ENCODE data around the gene KRT36. TPM values are rescaled to one million over a fixed set of nuclear protein-coding genes. Genes with fewer than 3 reads are reported as not detected.

The KRT36 gene
- total and polyA plus RNA-seq, 2 of the 8 experiments (the other 6 are each of a cell fraction or from before 2014, with no cell fraction given): not detected

- no peak overlapping the region for H3K18ac ChIP-seq (ENCODE audit: extremely low read depth, low read length)
- no peak for FAIRE-seq
- no peak overlapping the region for H3K14ac ChIP-seq (ENCODE audit: insufficient read length)
- H4K8ac ChIP-seq (ENCODE audit: extremely low read depth, insufficient read depth, low read length): no peak overlapping the region
- no peak overlapping the region for H4K5ac ChIP-seq (ENCODE audit: insufficient read length, low read depth, low read length)
- no peaks in the 10 kb centered on the region for H3K36me3 ChIP-seq (ENCODE audit: control insufficient read depth in 2 of 4, insufficient read depth in 4 of 4, low read length in 3 of 4)
- no peak overlapping the region for H3K27ac ChIP-seq (ENCODE audit: low read depth, low read length)
- peaks cover 10 to 19% (median 13%) of the 10 kb centered on the region in 4 experiments for H3K4me1 ChIP-seq (replicated peaks in 1 of 4; ENCODE audit: control insufficient read depth in 3 of 4, insufficient read depth in 4 of 4, low read length in 3 of 4)
- H3K4me3 ChIP-seq (ENCODE audit: extremely low read depth in 1 of 4, insufficient read depth in 2 of 4, low read depth in 3 of 4, low read length in 4 of 4): no peak overlapping the region
- no peaks in the 10 kb centered on the region for H3K79me2 ChIP-seq (ENCODE audit: control insufficient read depth in 1 of 2, insufficient read depth in 2 of 2, low read length in 2 of 2)
- H3K9me3 ChIP-seq (ENCODE audit: insufficient read depth in 2 of 2, low read depth in 1 of 2, low read length in 1 of 2): no peaks in the 10 kb centered on the region
- H3K23me2 ChIP-seq (ENCODE audit: low read depth, low read length): no peaks in the 10 kb centered on the region
- H3K23ac ChIP-seq (ENCODE audit: insufficient read length): no peak overlapping the region
- ChIA-PET CTCF (ENCODE audit: partially characterized antibody) (interaction anchor here (0.6 to 5.5 kb wide), 12 partner anchors 8 to 214 kb away, joined by 3 to 48 read pairs (median 3); no protein-coding TSS in a partner anchor), POLR2A (ENCODE audit: partially characterized antibody) (interaction anchor here (1.1 to 16.2 kb wide), 5 partner anchors 9 to 154 kb away, joined by 3 to 293 read pairs (median 5); partner anchors contain the start of genes EIF1 and KRT19)
- H2AK5ac ChIP-seq (ENCODE audit: low read depth, low read length): no peak overlapping the region
- no peaks in the 10 kb centered on the region for H3K79me1 ChIP-seq (ENCODE audit: low read depth, low read length)
- TF ChIP-seq CTCF (IDR thresholded peaks at IDR 0.05; ENCODE audit: control extremely low read depth in 1 of 3, insufficient read depth in 1 of 3, low read depth in 1 of 3, low read length in 3 of 3) (peak in 2 of 3 experiments; percentile 3 to 7; a peak in 1 of 4 replicates), NANOG (IDR thresholded peaks at IDR 0.05; ENCODE audit: insufficient read depth, low read depth, low read length, poor library complexity, severe bottlenecking) (no peak), PHF8 (conservative IDR thresholded peaks at IDR 0.05; ENCODE audit: low read depth, low read length) (no peak), SIRT6 (IDR thresholded peaks at IDR 0.05; ENCODE audit: low read length) (no peak), RBBP5 (IDR thresholded peaks at IDR 0.05; ENCODE audit: borderline replicate concordance, low read depth, low read length) (no peak)
- no peak overlapping the region for H2BK15ac ChIP-seq (ENCODE audit: low read length)
- H2BK120ac ChIP-seq (replicated peaks; ENCODE audit: low read depth, low read length): no peak overlapping the region
- H3K4ac ChIP-seq (replicated peaks; ENCODE audit: insufficient read length, low read depth, low read length): no peak overlapping the region
- H2BK20ac ChIP-seq (ENCODE audit: low read length): no peak overlapping the region
- no peak overlapping the region for H2AFZ ChIP-seq (ENCODE audit: low read length)
- no peak overlapping the region for H3K9ac ChIP-seq (replicated peaks in 1 of 4; ENCODE audit: extremely low read depth in 1 of 4, low read depth in 3 of 4, low read length in 3 of 4)
- no peak overlapping the region for H2BK5ac ChIP-seq (ENCODE audit: low read depth, low read length)
- H2BK12ac ChIP-seq (ENCODE audit: low read depth, low read length): no peak overlapping the region
- H3K4me2 ChIP-seq (ENCODE audit: insufficient read depth in 1 of 2, low read depth in 2 of 2, low read length in 2 of 2): no peak overlapping the region
- no peak overlapping the region for H4K91ac ChIP-seq (replicated peaks; ENCODE audit: insufficient read length, low read length)
- H3K56ac ChIP-seq (replicated peaks; ENCODE audit: insufficient read length, low read depth, low read length): no peak overlapping the region
- H4K20me1 ChIP-seq (replicated peaks in 1 of 2; ENCODE audit: control insufficient read depth in 1 of 2, insufficient read depth in 2 of 2, low read length in 2 of 2): no peaks in the 10 kb centered on the region
- H3K27me3 ChIP-seq (replicated peaks in 1 of 4; ENCODE audit: control insufficient read depth in 3 of 4, extremely low read depth in 1 of 4, insufficient read depth in 3 of 4, low read length in 3 of 4): no peaks in the 10 kb centered on the region; a peak in 1 of 7 replicates
- 79% methylated on average over 7 of the region's 7 CpGs; no CpG with 5 or more reads in 1 of the 2 experiments for WGBS, 2 experiments (ENCODE audit: extremely low coverage in 1 of 2, insufficient coverage in 1 of 2, insufficient read length in 1 of 2, insufficient replicate concordance in 2 of 2, low coverage in 1 of 2, low lambda C conversion rate in 2 of 2, missing lambda C conversion rate in 1 of 2)
- no peak for DNase-seq (ENCODE audit: low read depth in 1 of 2, low spot score in 2 of 2)
Measured at GRCh38 chr17:41534899-41535546, 45.3 kb upstream of the KRT36 start.
